ENCODE measurements around the gene NT5DC1. TPM values are rescaled to one million over a fixed set of nuclear protein-coding genes. Genes with fewer than 3 reads are reported as not detected.

NT5DC1 gene
- polyA plus RNA-seq, 1 of the 3 experiments (the other 2 are of a cell fraction): 20.3 TPM

DNA sequence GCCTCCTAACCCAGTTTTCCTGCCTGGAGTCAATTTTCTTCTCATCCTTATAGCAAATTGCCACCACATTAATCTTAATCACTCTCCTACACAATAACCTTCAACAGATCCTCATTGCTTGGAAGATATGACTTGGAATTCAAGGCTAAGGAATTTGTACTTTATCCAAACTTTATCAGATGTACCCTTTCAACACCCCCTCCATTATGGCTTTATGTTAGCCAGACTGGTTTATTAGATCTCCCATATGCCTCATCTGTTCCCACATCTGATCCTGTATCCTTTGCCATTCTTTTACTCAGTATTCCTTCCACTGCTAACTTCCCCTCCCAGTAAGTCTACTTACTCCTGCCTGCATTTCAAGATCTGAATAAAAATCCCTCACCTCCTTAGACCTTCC, 36.0 kb upstream of the NT5DC1 start:
- CTCF ChIA-PET: no interaction called here

GRCh38 chr6:116066789-116067188, 33.9 kb upstream of the NT5DC1 start:
- no peak for DNase-seq
- Histone ChIP-seq H3K27me3 (ENCODE audit: insufficient read depth) (no peaks in the 10 kb centered on the region), H3K27ac (ENCODE audit: low read depth in 2 of 2, low read length in 1 of 2) (no peak overlapping the region), H3K9me3 (no peaks in the 10 kb centered on the region), H3K4me3 (ENCODE audit: low read depth in 2 of 2, low read length in 1 of 2) (no peak overlapping the region), H3K79me2 (ENCODE audit: insufficient read depth) (no peaks in the 10 kb centered on the region), H3F3A (replicated peaks; ENCODE audit: insufficient read depth) (no peaks in the 10 kb centered on the region), H4K20me1 (ENCODE audit: insufficient read depth) (no peaks in the 10 kb centered on the region), H3K9ac (no peak overlapping the region), H3K36me3 (replicated peaks in 1 of 2; ENCODE audit: control insufficient read depth in 1 of 2, insufficient read depth in 2 of 2, low read length in 1 of 2) (no peaks in the 10 kb centered on the region), H3K4me2 (no peak overlapping the region), H3K4me1 (ENCODE audit: control insufficient read depth in 1 of 2, insufficient read depth in 2 of 2, low read depth in 1 of 2, low read length in 1 of 2) (no peaks in the 10 kb centered on the region; a peak in 1 of 4 replicates), H2AFZ (ENCODE audit: low read depth) (no peak overlapping the region), H3K9me2 (no peaks in the 10 kb centered on the region)
- ChIA-PET POLR2A (no interaction called here), CTCF (interaction anchor here (0.7 kb wide), 1 partner anchor 10 kb away, joined by 3 read pairs; no protein-coding TSS in a partner anchor)
- 42% methylated on average over 2 of the region's 2 CpGs for WGBS (ENCODE audit: low lambda C conversion rate)
- TF ChIP-seq FOXM1 (IDR thresholded peaks at IDR 0.05; ENCODE audit: low read depth) (no peak), USF1 (IDR thresholded peaks at IDR 0.05; ENCODE audit: borderline replicate concordance, low read depth) (no peak), NRF1 (IDR thresholded peaks at IDR 0.05; ENCODE audit: low read depth, low read length) (no peak), PBX3 (IDR thresholded peaks at IDR 0.05) (no peak), CHD2 (IDR thresholded peaks at IDR 0.05; ENCODE audit: low read length, partially characterized antibody) (no peak), RXRA (IDR thresholded peaks at IDR 0.05; ENCODE audit: borderline replicate concordance, low read depth) (no peak), RAD21 (IDR thresholded peaks at IDR 0.05; ENCODE audit: low read length) (no peak), EZH2phosphoT487 (IDR thresholded peaks at IDR 0.05; ENCODE audit: borderline replicate concordance, low read depth) (no peak)

More for the DNA sequence above, 36.0 kb upstream of the NT5DC1 start:
- Histone ChIP-seq H3K9me3 (no peaks in the 10 kb centered on the region), H3K79me2 (ENCODE audit: insufficient read depth) (no peaks in the 10 kb centered on the region), H3K4me1 (ENCODE audit: control insufficient read depth in 1 of 2, insufficient read depth in 2 of 2, low read depth in 1 of 2, low read length in 1 of 2) (no peaks in the 10 kb centered on the region; a peak in 1 of 4 replicates), H3K27ac (ENCODE audit: low read depth in 2 of 2, low read length in 1 of 2) (no peak overlapping the region), H3K4me2 (no peak overlapping the region), H3K9me2 (no peaks in the 10 kb centered on the region), H3K9ac (no peak overlapping the region), H4K20me1 (ENCODE audit: insufficient read depth) (no peaks in the 10 kb centered on the region), H3K27me3 (ENCODE audit: insufficient read depth) (no peaks in the 10 kb centered on the region; the same call in 1 of the 2 replicates), H3K36me3 (replicated peaks in 1 of 2; ENCODE audit: control insufficient read depth in 1 of 2, insufficient read depth in 2 of 2, low read length in 1 of 2) (no peaks in the 10 kb centered on the region), H2AFZ (ENCODE audit: low read depth) (no peak overlapping the region), H3K4me3 (ENCODE audit: low read depth in 2 of 2, low read length in 1 of 2) (no peak overlapping the region), H3F3A (replicated peaks; ENCODE audit: insufficient read depth) (no peaks in the 10 kb centered on the region)
- TF ChIP-seq, protein P1, sequence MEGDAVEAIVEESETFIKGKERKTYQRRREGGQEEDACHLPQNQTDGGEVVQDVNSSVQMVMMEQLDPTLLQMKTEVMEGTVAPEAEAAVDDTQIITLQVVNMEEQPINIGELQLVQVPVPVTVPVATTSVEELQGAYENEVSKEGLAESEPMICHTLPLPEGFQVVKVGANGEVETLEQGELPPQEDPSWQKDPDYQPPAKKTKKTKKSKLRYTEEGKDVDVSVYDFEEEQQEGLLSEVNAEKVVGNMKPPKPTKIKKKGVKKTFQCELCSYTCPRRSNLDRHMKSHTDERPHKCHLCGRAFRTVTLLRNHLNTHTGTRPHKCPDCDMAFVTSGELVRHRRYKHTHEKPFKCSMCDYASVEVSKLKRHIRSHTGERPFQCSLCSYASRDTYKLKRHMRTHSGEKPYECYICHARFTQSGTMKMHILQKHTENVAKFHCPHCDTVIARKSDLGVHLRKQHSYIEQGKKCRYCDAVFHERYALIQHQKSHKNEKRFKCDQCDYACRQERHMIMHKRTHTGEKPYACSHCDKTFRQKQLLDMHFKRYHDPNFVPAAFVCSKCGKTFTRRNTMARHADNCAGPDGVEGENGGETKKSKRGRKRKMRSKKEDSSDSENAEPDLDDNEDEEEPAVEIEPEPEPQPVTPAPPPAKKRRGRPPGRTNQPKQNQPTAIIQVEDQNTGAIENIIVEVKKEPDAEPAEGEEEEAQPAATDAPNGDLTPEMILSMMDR (IDR thresholded peaks at IDR 0.05): no peak
- no peak for TF ChIP-seq TAF1 (IDR thresholded peaks at IDR 0.05; ENCODE audit: borderline replicate concordance, low read depth, low read length)
- no peak for TF ChIP-seq JUND (IDR thresholded peaks at IDR 0.05)
- no peak for TF ChIP-seq FOXJ3 (CRISPR knock-in tag; IDR thresholded peaks at IDR 0.05)
- TF ChIP-seq SIN3A (IDR thresholded peaks at IDR 0.05; ENCODE audit: borderline replicate concordance, low read depth, low read length): no peak
- TF ChIP-seq RCOR1 (IDR thresholded peaks at IDR 0.05; ENCODE audit: low read length): no peak
- no peak for TF ChIP-seq MXI1 (IDR thresholded peaks at IDR 0.05; ENCODE audit: low read depth, low read length)
- no peak for TF ChIP-seq SMC3 (IDR thresholded peaks at IDR 0.05; ENCODE audit: low read depth, low read length)
- TF ChIP-seq, protein P2, sequence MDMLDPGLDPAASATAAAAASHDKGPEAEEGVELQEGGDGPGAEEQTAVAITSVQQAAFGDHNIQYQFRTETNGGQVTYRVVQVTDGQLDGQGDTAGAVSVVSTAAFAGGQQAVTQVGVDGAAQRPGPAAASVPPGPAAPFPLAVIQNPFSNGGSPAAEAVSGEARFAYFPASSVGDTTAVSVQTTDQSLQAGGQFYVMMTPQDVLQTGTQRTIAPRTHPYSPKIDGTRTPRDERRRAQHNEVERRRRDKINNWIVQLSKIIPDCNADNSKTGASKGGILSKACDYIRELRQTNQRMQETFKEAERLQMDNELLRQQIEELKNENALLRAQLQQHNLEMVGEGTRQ (IDR thresholded peaks at IDR 0.05; ENCODE audit: borderline replicate concordance, low read depth, low read length): no peak
- no peak for TF ChIP-seq FOSL2 (IDR thresholded peaks at IDR 0.05; ENCODE audit: borderline replicate concordance, low read depth)
- TF ChIP-seq RXRA (IDR thresholded peaks at IDR 0.05; ENCODE audit: borderline replicate concordance, low read depth): no peak
- no peak for TF ChIP-seq EP300 (IDR thresholded peaks at IDR 0.05; ENCODE audit: borderline replicate concordance in 1 of 2, low read depth in 1 of 2, low read length in 1 of 2)
- TF ChIP-seq, protein P3, sequence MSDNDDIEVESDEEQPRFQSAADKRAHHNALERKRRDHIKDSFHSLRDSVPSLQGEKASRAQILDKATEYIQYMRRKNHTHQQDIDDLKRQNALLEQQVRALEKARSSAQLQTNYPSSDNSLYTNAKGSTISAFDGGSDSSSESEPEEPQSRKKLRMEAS (IDR thresholded peaks at IDR 0.05; ENCODE audit: low read depth): no peak
- TF ChIP-seq MEF2A (IDR thresholded peaks at IDR 0.05; ENCODE audit: borderline replicate concordance, low read depth): no peak
- TF ChIP-seq GABPA (IDR thresholded peaks at IDR 0.05; ENCODE audit: low read depth): no peak
- TF ChIP-seq CHD2 (IDR thresholded peaks at IDR 0.05; ENCODE audit: low read length, partially characterized antibody): no peak
- no peak for TF ChIP-seq YY1 (IDR thresholded peaks at IDR 0.05; ENCODE audit: low read depth)
- no peak for TF ChIP-seq USF1 (IDR thresholded peaks at IDR 0.05; ENCODE audit: borderline replicate concordance, low read depth)
- POLR2A ChIA-PET: no interaction called here
- no peak for DNase-seq
